ENCODE data around the gene ETAA1. TPM values are rescaled to one million over a fixed set of nuclear protein-coding genes. Genes with fewer than 3 reads are reported as not detected.

The ETAA1 gene
- 6.9 to 11.9 TPM (median 8.7 TPM) in 5 replicates for total RNA-seq (2022; extraction: Qiagen RNA extraction)

GRCh38 chr2:67397143-67397986 lies at the start of gene ETAA1:
ETAA1 (plus strand) TSS chr2:67397333; CDS start chr2:67397449, 116 bp downstream.

